ENCODE data around the gene TCF7L2. TPM values are rescaled to one million over a fixed set of nuclear protein-coding genes. Genes with fewer than 3 reads are reported as not detected.
A peak's percentile ranks its signal among the peaks of the same experiment; 100 is the strongest.

The TCF7L2 gene
- total RNA-seq, 6 experiments from 2014 or later = 14.6 to 18.1 (median 16.2) TPM

- Mint-ChIP-seq H3K27me3 (ENCODE audit: insufficient read depth) (no peaks in the 10 kb centered on the region; the same call in 1 of the 2 replicates), H3K27ac (no peak overlapping the region), H3K36me3 (ENCODE audit: low read depth) (0 out of 2 replicates have a peak, but pooled peaks cover 5% of the 10 kb centered on the region), H3K4me3 (no peak overlapping the region), H3K9me3 (no peaks in the 10 kb centered on the region), H3K4me1 (ENCODE audit: low read depth) (peaks cover 37% of the 10 kb centered on the region)
- no peak for DNase-seq
- TF ChIP-seq CTCF (IDR thresholded peaks at IDR 0.05) = no peak
Measured at GRCh38 chr10:113135025-113135424, 185.0 kb downstream of the TCF7L2 start.

GRCh38 chr10:113137941-113138685 lies 188.1 kb downstream of the TCF7L2 start:
- DNase-seq = no peak
- peaks cover 1% of the 10 kb centered on the region for H3K27me3 Mint-ChIP-seq (ENCODE audit: insufficient read depth)
- H3K4me3 Mint-ChIP-seq = no peak overlapping the region
- TF ChIP-seq CTCF (IDR thresholded peaks at IDR 0.05) = no peak
- H3K36me3 Mint-ChIP-seq (ENCODE audit: low read depth) = 0 out of 2 replicates have a peak, but pooled peaks cover 13% of the 10 kb centered on the region
- peaks cover 10% of the 10 kb centered on the region for H3K4me1 Mint-ChIP-seq (ENCODE audit: low read depth)
- no peaks in the 10 kb centered on the region for H3K9me3 Mint-ChIP-seq
- H3K27ac Mint-ChIP-seq = no peak overlapping the region

GRCh38 chr10:113138937-113139585 lies 189.0 kb downstream of the TCF7L2 start:
- Mint-ChIP-seq H3K27me3 (ENCODE audit: insufficient read depth) (peaks cover 1% of the 10 kb centered on the region), H3K27ac (no peak overlapping the region), H3K4me3 (no peak overlapping the region), H3K36me3 (ENCODE audit: low read depth) (0 out of 2 replicates have a peak, but pooled peaks cover 15% of the 10 kb centered on the region), H3K4me1 (ENCODE audit: low read depth) (peaks cover under 1% of the 10 kb centered on the region), H3K9me3 (no peaks in the 10 kb centered on the region)
- no peak for TF ChIP-seq CTCF (IDR thresholded peaks at IDR 0.05)
- no peak for DNase-seq

DNA sequence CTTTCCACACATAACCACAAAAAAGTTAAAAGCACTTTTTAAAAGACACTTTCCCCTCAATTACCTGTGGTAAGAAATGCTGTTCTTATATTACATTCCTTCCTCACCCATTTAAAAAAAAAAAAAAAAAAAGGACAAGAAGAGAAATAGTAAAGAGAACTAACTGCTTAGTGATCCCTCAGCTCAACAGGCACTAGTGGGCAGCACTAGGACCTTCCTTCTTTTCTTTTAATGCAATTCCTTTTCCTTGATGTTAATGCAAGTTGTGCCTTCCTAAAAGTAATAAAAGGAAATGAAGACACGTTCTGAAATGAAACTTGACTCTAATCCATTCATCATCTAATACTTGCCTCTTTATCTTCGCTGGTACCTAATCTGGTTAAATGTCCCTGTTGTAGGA lies 189.7 kb downstream of the TCF7L2 start:
- peak; percentile 71 for TF ChIP-seq CTCF (IDR thresholded peaks at IDR 0.05)
- H3K4me1 Mint-ChIP-seq (ENCODE audit: low read depth) = no peaks in the 10 kb centered on the region; the same call in 1 of the 2 replicates
- peak; percentile 29 for DNase-seq
- peaks cover 1% of the 10 kb centered on the region for H3K27me3 Mint-ChIP-seq (ENCODE audit: insufficient read depth)
- no peak overlapping the region for H3K4me3 Mint-ChIP-seq
- 0 out of 2 replicates have a peak, but pooled peaks cover 15% of the 10 kb centered on the region for H3K36me3 Mint-ChIP-seq (ENCODE audit: low read depth)
- no peaks in the 10 kb centered on the region for H3K9me3 Mint-ChIP-seq
- no peak overlapping the region for H3K27ac Mint-ChIP-seq

DNA sequence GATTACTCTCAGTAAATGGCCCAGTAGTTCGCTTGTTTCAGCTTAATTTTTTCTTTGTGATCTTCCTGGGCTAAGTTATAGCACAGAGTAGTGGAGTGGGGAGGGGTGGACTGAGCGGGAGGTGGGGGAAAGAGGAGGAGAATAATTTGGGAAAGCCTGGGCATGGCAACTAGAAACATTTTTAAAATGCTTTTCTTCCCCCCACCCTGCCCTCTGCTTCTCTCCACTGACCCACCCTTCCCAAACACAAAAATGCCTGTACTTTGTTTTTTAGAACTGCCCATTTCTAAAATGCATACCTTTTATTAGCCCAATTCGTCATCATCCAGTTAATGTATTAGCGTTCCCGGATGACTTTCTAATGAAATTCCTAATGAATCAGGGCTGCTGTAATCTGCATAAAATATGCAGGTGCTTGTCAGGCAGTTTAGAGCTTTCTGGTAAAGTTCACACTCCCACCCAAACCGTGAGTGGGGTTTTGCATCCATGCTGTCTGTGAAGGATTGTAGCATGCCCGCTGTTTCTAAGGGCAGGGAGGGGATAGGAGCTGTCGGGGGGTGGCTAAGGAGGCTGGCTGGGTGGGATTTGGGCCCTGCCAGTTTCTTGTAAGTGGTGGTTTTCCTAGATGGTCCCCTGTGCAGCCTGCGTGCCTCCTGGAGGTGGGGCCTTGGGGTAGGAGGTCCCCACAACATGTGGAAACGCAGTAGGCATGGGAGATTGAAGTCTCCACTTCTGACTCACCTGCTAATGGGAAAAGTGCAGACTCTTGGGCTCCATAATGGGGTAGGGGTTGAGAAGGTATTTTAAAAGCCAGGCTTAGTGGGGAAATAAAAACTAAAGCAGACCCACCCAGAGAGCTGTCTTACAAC lies 190.3 kb downstream of the TCF7L2 start:
- H3K27ac Mint-ChIP-seq = no peak overlapping the region
- TF ChIP-seq CTCF (IDR thresholded peaks at IDR 0.05) = no peak
- H3K36me3 Mint-ChIP-seq (ENCODE audit: low read depth) = 0 out of 2 replicates have a peak, but pooled peaks cover 15% of the 10 kb centered on the region
- H3K4me3 Mint-ChIP-seq = no peak overlapping the region
- no peaks in the 10 kb centered on the region; the same call in 1 of the 2 replicates for H3K4me1 Mint-ChIP-seq (ENCODE audit: low read depth)
- no peak for DNase-seq
- peaks cover 1% of the 10 kb centered on the region for H3K27me3 Mint-ChIP-seq (ENCODE audit: insufficient read depth)
- H3K9me3 Mint-ChIP-seq = no peaks in the 10 kb centered on the region

Data from HFFc6 (cell line).